Cardiac fibroblast (primary cell): ENCODE results near the gene AP1M1.

Experiments used
- DNase-seq, 2 donors: peaks; one replicate each; pipeline versions ENCODE4 v3.0.0 to v3.0.0-alpha.2; 2010; ENCODE audit warnings: low read depth in 2 of 2
- H3K4me3 ChIP-seq, 2 donors: replicated peaks in 1 of 2; 1 replicate in 1 of 2; 2 replicates in 1 of 2; pipeline ENCODE4 v1.5.1; 2011; ENCODE audit warnings: low read depth in 2 of 2, low read length in 2 of 2, mild to moderate bottlenecking in 2 of 2, moderate library complexity in 1 of 2
- TF ChIP-seq, protein P1 (sequence below): IDR thresholded peaks from one replicate; pipeline ENCODE4 v1.5.1; 2011; ENCODE audit warnings: low read depth, mild to moderate bottlenecking, low read length, inconsistent platforms

Gene AP1M1

GRCh38 chr19:16262618-16263017 is 64.9 kb downstream of the AP1M1 start:
- DNase-seq = peak in 1 of 2 donors; percentile 36
- TF ChIP-seq, protein P1, sequence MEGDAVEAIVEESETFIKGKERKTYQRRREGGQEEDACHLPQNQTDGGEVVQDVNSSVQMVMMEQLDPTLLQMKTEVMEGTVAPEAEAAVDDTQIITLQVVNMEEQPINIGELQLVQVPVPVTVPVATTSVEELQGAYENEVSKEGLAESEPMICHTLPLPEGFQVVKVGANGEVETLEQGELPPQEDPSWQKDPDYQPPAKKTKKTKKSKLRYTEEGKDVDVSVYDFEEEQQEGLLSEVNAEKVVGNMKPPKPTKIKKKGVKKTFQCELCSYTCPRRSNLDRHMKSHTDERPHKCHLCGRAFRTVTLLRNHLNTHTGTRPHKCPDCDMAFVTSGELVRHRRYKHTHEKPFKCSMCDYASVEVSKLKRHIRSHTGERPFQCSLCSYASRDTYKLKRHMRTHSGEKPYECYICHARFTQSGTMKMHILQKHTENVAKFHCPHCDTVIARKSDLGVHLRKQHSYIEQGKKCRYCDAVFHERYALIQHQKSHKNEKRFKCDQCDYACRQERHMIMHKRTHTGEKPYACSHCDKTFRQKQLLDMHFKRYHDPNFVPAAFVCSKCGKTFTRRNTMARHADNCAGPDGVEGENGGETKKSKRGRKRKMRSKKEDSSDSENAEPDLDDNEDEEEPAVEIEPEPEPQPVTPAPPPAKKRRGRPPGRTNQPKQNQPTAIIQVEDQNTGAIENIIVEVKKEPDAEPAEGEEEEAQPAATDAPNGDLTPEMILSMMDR = no peak

DNA sequence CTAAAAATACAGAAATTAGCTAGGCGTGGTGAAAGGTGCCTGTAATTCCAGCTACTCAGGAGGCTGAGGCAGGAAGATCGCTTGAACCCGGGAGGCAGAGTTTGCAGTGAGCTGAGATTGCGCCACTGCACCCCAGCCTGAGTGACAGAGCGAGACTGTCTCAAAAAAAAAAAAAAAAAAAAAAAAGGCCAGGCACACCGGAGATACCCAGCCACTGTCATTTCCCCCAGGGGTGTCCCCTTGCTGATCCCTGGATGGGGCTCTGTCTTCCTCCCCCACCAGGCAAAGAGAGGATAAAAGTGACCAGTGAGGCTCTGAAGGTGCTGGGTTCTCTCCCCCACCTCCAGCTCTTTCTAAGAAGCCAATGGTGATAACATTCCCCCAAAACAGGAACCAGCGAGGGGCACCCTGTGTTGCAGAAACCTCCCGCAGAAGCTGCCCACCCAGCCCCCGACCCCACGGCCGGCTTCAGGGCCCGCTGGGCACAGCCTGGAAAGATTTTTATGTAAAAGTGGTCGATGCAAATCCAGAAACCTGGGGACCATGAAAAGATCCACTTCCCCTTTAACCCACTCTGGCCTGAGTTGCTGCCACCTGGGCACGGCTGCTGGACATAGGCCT is 65.5 kb downstream of the AP1M1 start:
- DNase-seq = no peak
- TF ChIP-seq, protein P1 = no peak

More at GRCh38 chr19:16262618-16263017, 64.9 kb downstream of the AP1M1 start:
- H3K4me3 ChIP-seq = no peak overlapping the region

DNA sequence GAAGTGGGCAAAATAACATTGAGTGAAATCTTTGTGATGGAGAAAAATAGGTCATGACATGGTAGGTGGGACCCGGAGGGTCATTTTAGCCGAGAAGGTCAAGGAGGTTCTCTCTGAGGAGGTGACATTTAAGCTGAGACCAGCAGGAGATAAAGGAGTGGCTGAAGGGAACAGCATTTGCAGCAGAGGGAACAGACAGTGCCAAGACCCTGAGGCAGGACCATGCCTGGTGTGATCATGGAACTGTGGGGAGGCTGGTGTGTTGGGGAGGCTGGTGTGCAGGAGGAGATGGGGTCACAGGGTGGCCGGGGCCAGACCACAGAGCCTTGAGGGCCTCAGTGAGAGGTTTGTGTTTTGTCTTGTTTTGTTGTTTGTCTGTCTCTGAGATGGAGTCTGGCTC is 67.5 kb downstream of the AP1M1 start:
- TF ChIP-seq, protein P1 = no peak
- DNase-seq = no peak
- no peak overlapping the region for H3K4me3 ChIP-seq

More for the DNA sequence above, 65.5 kb downstream of the AP1M1 start:
- no peak overlapping the region for H3K4me3 ChIP-seq

DNA sequence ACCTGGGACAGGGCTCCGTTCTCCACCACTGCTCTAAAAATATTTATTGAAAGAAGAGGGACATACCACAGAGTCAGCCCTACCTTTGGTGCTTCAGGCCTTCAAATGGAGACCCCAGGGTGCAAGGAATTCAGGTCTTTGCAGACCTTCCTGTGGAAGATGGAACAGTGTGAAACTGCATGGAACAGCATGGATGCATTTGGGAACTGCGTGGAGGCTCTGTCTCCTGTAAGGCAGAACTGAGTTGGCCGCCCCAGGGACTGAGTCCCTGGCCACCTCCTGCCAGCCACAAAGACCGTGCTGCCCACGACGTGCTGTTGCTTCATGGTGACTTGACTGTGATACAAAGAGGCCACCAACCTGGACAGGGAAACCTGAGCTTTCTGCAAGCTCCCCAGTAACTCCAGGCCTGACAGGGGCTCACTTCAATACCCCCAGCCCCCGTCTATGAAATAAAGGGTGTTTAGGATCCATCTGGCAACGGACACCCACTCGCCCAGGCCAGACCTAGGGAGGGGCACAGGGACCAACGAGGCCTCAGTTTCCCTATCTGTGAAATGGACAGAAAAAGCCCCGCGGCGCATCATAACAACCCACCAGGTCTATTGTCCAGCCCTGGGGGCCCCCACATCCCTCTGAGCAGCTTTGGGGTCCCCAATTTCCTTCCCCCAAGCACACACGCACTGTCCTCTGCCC is 68.3 kb downstream of the AP1M1 start:
- TF ChIP-seq, protein P1 = no peak
- DNase-seq = no peak
- no peak overlapping the region for H3K4me3 ChIP-seq

DNA sequence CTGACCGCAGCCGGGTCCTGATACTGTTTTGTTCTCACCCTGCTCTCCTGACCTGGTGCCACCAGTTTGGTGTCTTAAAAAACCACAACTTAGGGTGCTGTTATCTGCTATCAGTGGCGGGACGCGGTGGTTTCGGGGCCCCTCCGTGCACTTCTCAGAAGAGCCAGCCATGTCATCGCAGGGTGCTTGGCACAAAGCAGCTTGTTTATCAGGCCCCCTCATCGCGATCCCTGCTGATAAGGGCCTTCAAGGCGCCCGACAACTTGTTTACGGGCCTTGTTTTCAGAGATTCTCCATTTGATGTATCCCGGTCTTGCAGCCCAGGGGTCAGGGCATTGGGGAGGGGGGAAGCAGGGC is 68.9 kb downstream of the AP1M1 start:
- H3K4me3 ChIP-seq = no peak overlapping the region
- no peak for DNase-seq
- TF ChIP-seq, protein P1 = no peak

- H3K4me3 ChIP-seq = no peak overlapping the region
- DNase-seq = no peak
- TF ChIP-seq, protein P1 = no peak
These were observed 71.1 kb downstream of the AP1M1 start for GRCh38 chr19:16268676-16269319.
